Heart right ventricle (tissue), 16 donors: ENCODE data around the gene STX18. TPM values are rescaled to one million over a fixed set of nuclear protein-coding genes. Genes with fewer than 3 reads are reported as not detected.

Experiments used
- ATAC-seq, 8 donors: fragments of 200-7000 bp; cut with Tn5 transposase; one replicate each; pipeline ENCODE4 v1.9.1; 2020; ENCODE audit warnings: mild to moderate bottlenecking in 8 of 8, moderate library complexity in 8 of 8, moderate number of reproducible peaks in 1 of 8
- DNase-seq, 2 donors: peaks; one replicate each; pipeline ENCODE4 v3.0.0-alpha.2; 2020
- H3K27ac ChIP-seq, 10 donors: fragments of 200-600 bp; sonication (generic) in 2 of 10; one replicate each; pipeline versions ENCODE4 v1.5.0 to v1.8.0; 2020 to 2022; ENCODE audit warnings: mild to moderate bottlenecking in 3 of 10
- H3K27me3 ChIP-seq, 7 donors: fragments of 200-600 bp; one replicate each; pipeline ENCODE4 v1.8.0; 2021 to 2022; ENCODE audit warnings: mild to moderate bottlenecking in 2 of 7
- H3K36me3 ChIP-seq, 9 donors: fragments of 200-600 bp; sonication (generic) in 1 of 9; one replicate each; pipeline versions ENCODE4 v1.5.0 to v1.8.0; 2020 to 2022; ENCODE audit warnings: mild to moderate bottlenecking in 2 of 9
- H3K4me1 ChIP-seq, 9 donors: fragments of 200-600 bp; sonication (generic) in 1 of 9; one replicate each; pipeline versions ENCODE4 v1.5.0 to v1.8.0; 2020 to 2022; ENCODE audit warnings: mild to moderate bottlenecking in 4 of 9
- H3K4me3 ChIP-seq, 10 donors: fragments of 200-600 bp; sonication (generic) in 2 of 10; one replicate each; pipeline versions ENCODE4 v1.5.0 to v1.8.0; 2020 to 2022; ENCODE audit warnings: mild to moderate bottlenecking in 7 of 10, moderate library complexity in 2 of 10
- H3K9me3 ChIP-seq, 11 donors: fragments of 200-600 bp in 10 of 11; sonication (generic) in 2 of 11; one replicate each; pipeline versions ENCODE4 v1.5.0 to v1.8.0; 2013 to 2022; ENCODE audit warnings: mild to moderate bottlenecking in 2 of 11, control low read depth in 1 of 11, moderate library complexity in 1 of 11
- WGBS, 2 donors: extraction: QIAGEN DNeasy Blood & Tissue Kit; methylation state at CpG; one replicate each; pipeline ENCODE4 v1.1.7; 2013; ENCODE audit warnings: inconsistent platforms in 1 of 2; 5-methylcytosine and 5-hydroxymethylcytosine counted together
- intact Hi-C, 10 donors: fragments of 100-400 bp; cut with DNase I; formaldehyde crosslinking; loops; one replicate each; pipeline versions ENCODE4 v1.11.1 to v1.14.2; 2022
- polyA plus RNA-seq, 2 donors: library from polyadenylated mRNA; stranded (reverse); fragments of 200-250 nt; gene quantifications; one replicate each; pipeline ENCODE4 v1.2.3, GENCODE V29; 2013
- total RNA-seq, 10 donors: library from RNA; stranded (reverse); fragmentation: NEBNext Ultra II Directional in 3 of 10; extraction: Animal tissue kit (Norgen Biotek cat#: 25700) in 3 of 10; gene quantifications; one replicate each; pipeline versions ENCODE4 v1.2.1 to v1.2.4, GENCODE V29; 2021 to 2023
- TF ChIP-seq, protein P1 (sequence below), 9 donors: fragments of 200-600 bp; sonication (generic) in 2 of 9; IDR thresholded peaks; one replicate each; pipeline versions ENCODE4 v1.5.0 to v1.8.0; 2021 to 2022; ENCODE audit warnings: antibody characterized with exemption in 9 of 9, mild to moderate bottlenecking in 5 of 9, moderate library complexity in 1 of 9
- donor health status: Arrhythmogenic right ventricular cardiomyopathy.
- donor health status: ischemic (EF 13 %, LVEDD 7.1; RV severe dilation, severe dysfunction).
- donor health status: healthy with polysubstance abuse.
- donor health status: DM: no; HTN: yes; CAD: no.
- donor health status: DM: no; HTN: no; CAD: no.
- donor health status: ischemic (EF 25% LVEDD 6.9; RV normal size, moderate dysfunction).
- donor health status: ischemic (EF 25% LVEDD 5.7; RV mildly dilated, moderate dysfunction).
- donor health status: healthy.
- donor health status: DM: yes; HTN: yes; CAD: no.
- donor health status: Ischemic cardiomyopathy.
- donor health status: ischemic (EF 35%, LVEDD 5.7; RV mildly dilated, moderate dysfunction).
- donor health status: nonischemic (EF 11% LVEDD 7.7; RV severe dilation, severe dysfunction).
- donor health status: DM: yes; HTN: yes; CAD: no.
- donor health status: PGD.
- donor health status: ischemic (EF 29% LVEDD 5.4; RV normal size, mild dysfunction).
- donor health status: nonischemic (EF 23%, LVEDD 6.1; RV moderate dilation, normal function).

Gene STX18
- total and polyA plus RNA-seq, 12 donors = 13.5 to 24.5 (median 18.2) TPM

DNA sequence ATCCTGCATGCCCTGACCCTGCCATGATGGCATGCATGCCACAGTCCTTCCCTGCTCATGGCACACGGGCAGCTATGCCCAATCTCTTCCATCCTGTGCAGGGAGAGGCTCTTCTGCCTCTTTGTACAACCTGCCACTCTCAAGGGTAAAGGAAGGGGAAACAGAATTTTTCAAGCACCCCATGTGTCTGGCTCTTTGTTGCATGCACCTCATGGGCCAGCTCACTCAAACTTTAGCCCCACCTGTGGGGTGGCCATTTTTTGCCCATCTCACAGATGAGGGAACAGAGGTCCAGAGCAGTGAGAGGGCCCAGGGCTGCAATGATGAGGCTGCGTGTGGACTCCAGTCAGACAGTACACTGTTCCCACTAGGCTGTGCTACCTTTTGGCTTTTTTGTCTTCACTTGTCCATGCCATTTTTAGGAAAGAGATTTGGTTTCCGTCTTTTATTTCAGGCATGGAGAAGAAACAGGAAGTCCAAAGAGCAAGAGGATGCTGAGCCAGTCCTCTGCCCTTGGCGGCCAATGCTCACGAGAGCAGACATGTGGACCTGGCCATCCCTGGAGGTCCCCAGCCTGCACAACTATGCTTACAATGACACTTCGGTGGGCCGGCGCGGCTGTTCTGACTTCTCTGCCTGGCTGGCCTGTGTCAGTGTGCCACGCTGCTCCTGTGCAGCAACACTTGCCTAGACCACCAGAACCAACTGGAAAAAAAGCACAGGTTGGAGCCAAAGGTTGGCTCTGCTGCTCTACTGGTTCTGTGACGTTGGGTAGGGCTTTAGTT lies 109.3 kb downstream of the STX18 start:
- peaks cover 0 to 75% (median 11%) of the 10 kb centered on the region in 9 donors for H3K36me3 ChIP-seq
- no peaks in the 10 kb centered on the region for H3K9me3 ChIP-seq
- DNase-seq (no peak), ATAC-seq (no peak)
- no peak overlapping the region for H3K4me3 ChIP-seq
- 95% methylated on average over 11 of the region's 11 CpGs for WGBS, 2 donors
- peaks cover 0 to 7% (median 0%) of the 10 kb centered on the region in 9 donors for H3K4me1 ChIP-seq
- TF ChIP-seq, protein P1, sequence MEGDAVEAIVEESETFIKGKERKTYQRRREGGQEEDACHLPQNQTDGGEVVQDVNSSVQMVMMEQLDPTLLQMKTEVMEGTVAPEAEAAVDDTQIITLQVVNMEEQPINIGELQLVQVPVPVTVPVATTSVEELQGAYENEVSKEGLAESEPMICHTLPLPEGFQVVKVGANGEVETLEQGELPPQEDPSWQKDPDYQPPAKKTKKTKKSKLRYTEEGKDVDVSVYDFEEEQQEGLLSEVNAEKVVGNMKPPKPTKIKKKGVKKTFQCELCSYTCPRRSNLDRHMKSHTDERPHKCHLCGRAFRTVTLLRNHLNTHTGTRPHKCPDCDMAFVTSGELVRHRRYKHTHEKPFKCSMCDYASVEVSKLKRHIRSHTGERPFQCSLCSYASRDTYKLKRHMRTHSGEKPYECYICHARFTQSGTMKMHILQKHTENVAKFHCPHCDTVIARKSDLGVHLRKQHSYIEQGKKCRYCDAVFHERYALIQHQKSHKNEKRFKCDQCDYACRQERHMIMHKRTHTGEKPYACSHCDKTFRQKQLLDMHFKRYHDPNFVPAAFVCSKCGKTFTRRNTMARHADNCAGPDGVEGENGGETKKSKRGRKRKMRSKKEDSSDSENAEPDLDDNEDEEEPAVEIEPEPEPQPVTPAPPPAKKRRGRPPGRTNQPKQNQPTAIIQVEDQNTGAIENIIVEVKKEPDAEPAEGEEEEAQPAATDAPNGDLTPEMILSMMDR (IDR thresholded peaks at IDR 0.05) = no peak
- no peaks in the 10 kb centered on the region for H3K27me3 ChIP-seq
- intact Hi-C loops = loop anchor here in 1 of 10 donors (10.0 kb wide), 1 partner anchor 178 kb away; no protein-coding TSS in a partner anchor
- no peak overlapping the region for H3K27ac ChIP-seq

DNA sequence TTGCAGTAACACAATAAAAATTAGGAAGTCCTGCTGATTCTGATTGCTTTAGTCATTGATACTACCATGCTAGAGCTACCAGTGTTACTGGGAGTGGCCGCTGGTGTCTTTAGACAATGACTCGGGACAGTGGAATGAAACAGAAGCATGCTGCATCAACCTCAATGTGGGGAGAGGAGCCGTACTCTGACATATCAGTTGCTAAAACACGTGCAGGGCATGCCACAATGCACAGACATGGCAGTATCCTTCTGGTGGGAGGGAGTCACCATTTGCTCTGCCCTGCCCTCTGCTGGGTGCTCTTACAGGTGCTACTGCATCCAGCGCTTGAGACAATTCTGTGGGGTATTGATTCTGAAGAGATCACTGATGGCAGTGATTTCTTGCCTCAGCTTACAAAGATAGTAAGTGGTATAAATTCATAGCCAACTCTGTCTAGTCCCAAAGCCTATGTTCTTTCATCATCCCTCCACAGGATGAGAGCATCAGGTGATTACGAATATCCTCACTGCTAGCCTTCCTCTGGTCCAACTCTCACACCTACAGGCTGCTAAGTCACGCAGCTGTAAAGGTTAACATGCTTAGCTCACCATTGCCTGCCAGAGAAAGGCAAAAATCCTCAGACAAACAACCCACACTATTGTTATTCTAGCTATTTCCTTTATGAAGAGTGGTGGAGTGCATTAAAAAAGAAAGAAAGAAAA lies 111.2 kb downstream of the STX18 start:
- WGBS, 2 donors = 61 to 71% methylated on average over 7 of the region's 7 CpGs
- DNase-seq = no peak
- H3K27me3 ChIP-seq = no peaks in the 10 kb centered on the region
- peaks cover 0 to 7% (median 0%) of the 10 kb centered on the region in 9 donors for H3K4me1 ChIP-seq
- H3K27ac ChIP-seq = no peak overlapping the region
- ATAC-seq = peak in 4 of 8 donors; percentile 48 to 61 (median 50)
- H3K36me3 ChIP-seq = peaks cover 0 to 69% (median 6%) of the 10 kb centered on the region in 9 donors
- intact Hi-C loops = loop anchor here in 1 of 10 donors (10.0 kb wide), 1 partner anchor 176 kb away; no protein-coding TSS in a partner anchor
- no peaks in the 10 kb centered on the region for H3K9me3 ChIP-seq
- TF ChIP-seq, protein P1 (IDR thresholded peaks at IDR 0.05) = peak in 7 of 9 donors; percentile 49 to 63 (median 55)
- H3K4me3 ChIP-seq = no peak overlapping the region

DNA sequence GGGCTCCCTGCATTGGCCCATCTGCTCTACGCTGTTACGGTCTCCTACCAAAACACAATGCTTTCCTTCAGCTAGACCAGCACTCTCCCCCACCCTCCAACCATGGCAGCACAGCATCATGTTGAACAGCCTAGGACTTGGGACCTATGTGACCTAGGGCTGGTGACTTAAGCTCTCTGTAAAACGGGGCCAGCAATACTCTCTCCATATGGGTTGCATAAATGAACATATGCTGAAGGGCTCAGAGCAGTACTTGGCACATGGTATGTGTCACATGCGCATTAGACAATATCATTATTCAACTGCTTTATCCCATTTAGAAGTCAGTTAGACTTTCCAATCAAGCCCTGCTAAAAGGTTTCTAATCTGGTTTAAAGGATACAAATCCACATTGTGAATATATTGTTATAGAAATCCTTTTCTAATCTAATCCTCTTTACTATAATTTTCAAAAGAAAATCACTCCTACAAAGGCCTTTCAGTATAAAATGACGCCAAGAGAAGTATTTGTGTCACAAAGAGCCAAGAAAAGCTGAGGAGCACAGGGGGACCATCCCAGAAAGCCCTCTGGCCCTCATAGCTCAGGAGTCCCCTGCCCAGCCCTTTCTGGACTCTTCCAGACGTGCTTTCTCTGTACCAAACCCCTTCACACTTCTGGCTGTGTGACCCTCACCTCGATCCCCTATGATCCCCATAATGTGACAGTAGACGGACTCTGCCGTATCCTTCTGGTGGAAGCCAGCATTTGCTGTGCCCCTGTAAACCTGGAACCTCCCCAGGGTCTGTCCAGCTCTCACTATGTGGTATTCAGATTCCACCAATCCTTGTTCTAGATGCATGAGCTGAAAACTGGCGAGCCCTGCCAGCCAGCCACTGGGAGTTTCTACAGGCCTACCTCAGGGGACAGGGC lies 112.6 kb downstream of the STX18 start:
- intact Hi-C loops = loop anchor here in 1 of 10 donors (10.0 kb wide), 1 partner anchor 174 kb away; no protein-coding TSS in a partner anchor
- ATAC-seq (no peak), DNase-seq (no peak)
- no peak overlapping the region for H3K27ac ChIP-seq
- peaks cover 0 to 70% (median 6%) of the 10 kb centered on the region in 9 donors for H3K36me3 ChIP-seq
- H3K9me3 ChIP-seq = no peaks in the 10 kb centered on the region
- no peaks in the 10 kb centered on the region for H3K27me3 ChIP-seq
- no peak overlapping the region for H3K4me3 ChIP-seq
- TF ChIP-seq, protein P1 (IDR thresholded peaks at IDR 0.05) = no peak
- 96% methylated on average over 10 of the region's 10 CpGs for WGBS, 2 donors
- peaks cover 0 to 7% (median 0%) of the 10 kb centered on the region in 9 donors for H3K4me1 ChIP-seq
